GM19351 (cell line): ENCODE measurements around the gene LKAAEAR1.
"Not testable (repeated sequence)": the region's sequence is repeated elsewhere in the genome, so short reads cannot be mapped to it uniquely, and the experiment has no call there.

ENCODE experiments used
- ATAC-seq: cut with Tn5 transposase; IDR thresholded peaks from one replicate; pipeline ENCODE4 v1.9.1; 2021; ENCODE audit warnings: mild to moderate bottlenecking, moderate library complexity; ENCODE audit not compliant: unreplicated experiment

The LKAAEAR1 gene

DNA sequence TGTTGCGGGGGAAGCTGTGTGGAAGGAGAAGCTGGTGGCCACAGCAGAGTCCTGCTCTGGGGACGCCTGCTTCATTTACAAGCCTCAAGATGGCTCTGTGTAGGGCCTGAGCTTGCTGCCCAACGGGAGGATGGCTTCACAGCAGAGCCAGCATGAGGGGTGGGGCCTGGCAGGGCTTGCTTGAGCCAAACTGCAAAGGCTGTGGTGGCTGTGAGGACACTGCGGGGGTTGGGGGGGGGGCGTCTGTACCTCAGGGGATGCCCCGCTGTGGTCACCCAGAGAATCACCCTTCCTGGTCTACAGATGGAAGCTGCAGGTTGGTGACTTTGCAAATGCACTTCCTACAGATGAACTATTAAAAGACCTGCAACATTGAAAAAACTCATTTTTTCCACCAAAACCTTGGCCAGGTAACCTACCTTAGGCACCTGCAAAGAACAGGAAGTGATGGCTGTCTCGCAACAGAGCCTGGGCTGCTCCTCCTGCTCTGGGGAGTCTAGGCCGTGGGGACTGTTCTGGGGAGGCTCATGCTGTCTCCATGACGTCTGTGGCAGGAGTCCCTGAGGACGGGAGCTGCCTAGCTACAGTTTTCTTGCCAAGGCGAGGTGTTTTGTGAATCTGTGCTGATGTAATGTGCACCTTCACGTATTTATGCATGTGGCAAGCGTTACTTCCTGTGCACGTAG, 15.8 kb upstream of the LKAAEAR1 start:
- ATAC-seq = no peak

- ATAC-seq = no peak
Observed at GRCh38 chr20:64099086-64099786, 15.0 kb upstream of the LKAAEAR1 start.

DNA sequence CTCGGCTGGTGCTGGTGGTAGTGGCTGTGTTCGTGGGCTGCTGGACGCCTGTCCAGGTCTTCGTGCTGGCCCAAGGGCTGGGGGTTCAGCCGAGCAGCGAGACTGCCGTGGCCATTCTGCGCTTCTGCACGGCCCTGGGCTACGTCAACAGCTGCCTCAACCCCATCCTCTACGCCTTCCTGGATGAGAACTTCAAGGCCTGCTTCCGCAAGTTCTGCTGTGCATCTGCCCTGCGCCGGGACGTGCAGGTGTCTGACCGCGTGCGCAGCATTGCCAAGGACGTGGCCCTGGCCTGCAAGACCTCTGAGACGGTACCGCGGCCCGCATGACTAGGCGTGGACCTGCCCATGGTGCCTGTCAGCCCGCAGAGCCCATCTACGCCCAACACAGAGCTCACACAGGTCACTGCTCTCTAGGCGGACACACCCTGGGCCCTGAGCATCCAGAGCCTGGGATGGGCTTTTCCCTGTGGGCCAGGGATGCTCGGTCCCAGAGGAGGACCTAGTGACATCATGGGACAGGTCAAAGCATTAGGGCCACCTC, 14.3 kb upstream of the LKAAEAR1 start:
- no peak for ATAC-seq

DNA sequence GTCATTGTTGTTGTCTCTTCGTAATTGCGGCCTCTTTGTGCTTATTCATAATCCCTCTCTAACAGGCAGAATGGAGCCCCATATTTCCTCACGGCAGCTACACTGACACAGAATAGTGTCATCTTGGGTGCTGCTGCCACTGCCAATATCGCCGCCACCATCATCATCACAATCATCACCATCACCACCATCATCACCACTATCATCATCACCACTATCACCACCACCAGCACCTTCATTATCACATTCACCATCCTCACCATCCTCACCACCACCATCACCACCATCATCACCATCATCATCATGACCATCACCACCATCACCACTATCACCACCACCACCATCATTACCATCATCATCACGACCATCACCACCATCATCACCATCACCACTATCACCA, 12.3 kb upstream of the LKAAEAR1 start:
- no peak for ATAC-seq

- ATAC-seq = no peak
Observed at GRCh38 chr20:64095927-64096326, 11.7 kb upstream of the LKAAEAR1 start.

DNA sequence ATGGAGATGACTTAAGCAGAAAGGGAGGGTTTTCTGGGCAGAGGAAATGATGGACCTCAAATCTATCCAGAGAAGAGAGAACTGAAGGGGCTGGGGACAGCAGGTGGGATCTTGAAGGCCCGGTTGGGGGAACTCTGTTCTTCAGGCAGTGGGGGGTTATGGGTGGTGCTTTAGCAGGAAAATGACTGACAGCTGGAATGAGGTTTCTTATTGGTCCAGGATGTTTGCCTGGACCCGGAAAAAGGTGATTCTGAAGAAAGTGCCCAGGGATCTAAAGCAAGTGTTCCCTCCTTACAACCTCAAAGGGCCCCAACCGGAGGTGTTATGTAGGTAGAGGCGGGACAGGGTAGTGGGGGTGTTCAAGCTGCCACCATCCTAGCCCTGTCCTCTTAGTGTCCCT, 11.3 kb upstream of the LKAAEAR1 start:
- no peak for ATAC-seq

DNA sequence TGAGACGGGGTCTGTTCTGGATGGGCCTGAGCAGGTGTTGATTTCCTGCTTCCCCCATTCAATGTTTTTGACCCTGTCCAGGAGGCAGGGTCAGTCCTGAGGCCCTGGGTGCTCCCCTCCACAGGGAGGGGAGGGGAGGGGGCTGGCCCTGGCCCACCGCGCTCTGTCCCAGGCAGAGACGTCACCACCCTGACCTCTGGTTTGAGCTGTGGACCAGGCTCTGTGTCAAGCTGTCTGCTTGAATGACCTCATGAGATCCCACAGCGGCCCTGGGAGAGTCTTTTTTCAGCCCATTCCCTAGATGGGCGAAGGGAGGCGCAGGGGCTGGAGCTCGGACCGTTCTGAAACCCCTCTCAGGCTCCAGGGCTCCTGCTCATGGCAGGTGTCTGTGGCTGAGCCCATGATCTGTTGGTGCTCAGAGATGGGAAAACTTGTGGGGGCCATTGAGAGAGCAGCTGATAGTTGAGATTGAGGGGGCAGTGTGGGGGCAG, 8.9 kb upstream of the LKAAEAR1 start:
- ATAC-seq = no peak

DNA sequence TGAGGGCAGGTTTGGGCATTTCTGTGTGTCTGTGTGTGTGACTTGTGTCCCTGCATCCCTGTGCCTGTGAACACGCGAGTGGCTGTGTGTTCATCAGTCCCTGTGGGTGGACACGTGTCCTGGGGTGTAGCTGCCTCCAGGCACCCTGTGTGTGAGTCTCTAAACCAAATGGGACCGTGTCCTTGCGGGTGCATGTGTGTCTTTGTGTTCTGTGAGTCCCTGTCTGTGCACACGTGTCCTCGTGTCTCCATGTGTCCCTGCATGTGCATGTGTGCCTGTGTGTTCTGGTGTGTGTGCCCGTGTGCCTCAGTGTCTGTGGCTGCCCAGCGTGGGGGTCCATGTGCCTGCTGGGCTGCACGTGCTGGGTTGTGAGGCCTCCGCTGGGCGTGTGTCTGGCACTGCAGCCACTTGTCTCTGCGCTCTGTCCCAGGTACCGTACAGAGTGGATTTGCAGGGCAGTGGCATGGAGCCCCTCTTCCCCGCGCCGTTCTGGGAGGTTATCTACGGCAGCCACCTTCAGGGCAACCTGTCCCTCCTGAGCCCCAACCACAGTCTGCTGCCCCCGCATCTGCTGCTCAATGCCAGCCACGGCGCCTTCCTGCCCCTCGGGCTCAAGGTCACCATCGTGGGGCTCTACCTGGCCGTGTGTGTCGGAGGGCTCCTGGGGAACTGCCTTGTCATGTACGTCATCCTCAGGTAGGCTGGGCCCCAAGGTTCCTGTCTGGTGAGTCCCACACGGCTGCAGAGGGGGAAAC, 8.2 kb upstream of the LKAAEAR1 start:
- ATAC-seq = no peak

- ATAC-seq = no peak
Observed at GRCh38 chr20:64091770-64092169, 7.6 kb upstream of the LKAAEAR1 start.

DNA sequence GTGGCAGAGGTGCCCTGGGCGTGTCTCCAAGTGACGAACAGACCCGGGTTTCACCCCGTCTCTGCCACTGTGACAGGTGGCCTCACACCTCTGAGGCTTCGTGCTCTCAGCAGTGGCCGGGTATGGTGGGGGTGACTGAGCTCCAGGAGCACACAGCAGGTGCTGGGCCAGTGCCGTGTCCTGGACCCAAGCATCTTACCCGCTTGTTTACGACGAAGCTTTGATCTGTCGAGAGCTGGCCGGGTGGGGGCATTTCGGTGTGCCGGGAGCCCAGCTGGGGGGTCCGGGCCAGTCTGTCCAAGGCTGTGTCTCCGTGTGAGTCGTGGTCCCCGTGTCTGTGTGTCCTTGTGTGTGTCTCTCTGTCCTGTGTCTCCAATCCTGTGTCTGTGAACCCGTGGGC, 7.1 kb upstream of the LKAAEAR1 start:
- no peak for ATAC-seq

- ATAC-seq = no peak
Observed at GRCh38 chr20:64090165-64090564, 6.0 kb upstream of the LKAAEAR1 start.

DNA sequence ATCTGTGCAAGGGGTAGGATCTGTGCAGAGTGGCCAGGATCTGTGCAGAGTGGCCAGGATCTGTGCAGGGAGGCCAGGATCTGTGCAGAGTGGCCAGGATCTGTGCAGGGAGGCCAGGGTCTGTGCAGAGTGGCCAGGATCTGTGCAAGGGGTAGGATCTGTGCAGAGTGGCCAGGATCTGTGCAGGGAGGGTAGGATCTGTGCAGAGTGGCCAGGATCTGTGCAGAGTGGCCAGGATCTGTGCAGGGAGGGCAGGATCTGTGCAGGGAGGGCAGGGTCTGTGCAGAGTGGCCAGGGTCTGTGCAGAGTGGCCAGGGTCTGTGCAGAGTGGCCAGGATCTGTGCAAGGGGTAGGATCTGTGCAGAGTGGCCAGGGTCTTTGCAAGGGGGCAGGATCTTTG, 4.4 kb upstream of the LKAAEAR1 start:
- not testable (repeated sequence) for ATAC-seq

- ATAC-seq = not testable (repeated sequence)
Observed at GRCh38 chr20:64087226-64087825, 3.1 kb upstream of the LKAAEAR1 start.

- no peak for ATAC-seq
Observed at GRCh38 chr20:64086801-64087200, 2.6 kb upstream of the LKAAEAR1 start.

GRCh38 chr20:64084685-64085152, 521 bp upstream of the LKAAEAR1 start:
- no peak for ATAC-seq

DNA sequence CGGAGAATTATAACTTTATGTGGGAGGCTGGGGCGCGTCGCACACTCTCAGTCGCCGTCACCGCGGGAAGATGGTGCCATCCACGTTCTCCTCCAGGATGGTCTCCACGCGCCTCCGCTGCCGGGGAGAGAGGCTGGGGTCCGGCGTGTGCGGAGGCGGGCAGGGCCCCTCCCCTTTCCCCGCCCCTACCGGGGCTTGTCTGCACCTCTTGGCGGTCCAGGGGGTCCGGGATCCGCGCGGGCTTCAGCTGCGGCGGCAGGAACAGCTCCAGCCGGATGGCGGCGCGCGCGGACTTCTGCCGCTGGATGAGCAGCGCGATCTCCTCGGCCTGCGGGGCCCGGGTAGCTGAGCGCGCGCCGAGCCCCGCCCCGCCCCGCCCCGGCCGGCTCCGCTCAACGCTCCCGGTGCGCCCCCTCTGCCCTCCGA, 807 bp downstream of the LKAAEAR1 start:
- no peak for ATAC-seq

- no peak for ATAC-seq
Observed at GRCh38 chr20:64082820-64083377, 1.3 kb downstream of the LKAAEAR1 start.

GRCh38 chr20:64082126-64082731, 2.0 kb downstream of the LKAAEAR1 start:
- no peak for ATAC-seq

- ATAC-seq = no peak
Observed at GRCh38 chr20:64081624-64081964, 2.6 kb downstream of the LKAAEAR1 start.
